H1 (cell line): ENCODE measurements around the gene MFSD2B.

ENCODE experiments used
- EGR1 ChIP-seq: IDR thresholded peaks from 2 replicates; pipeline ENCODE4 v1.6.1; 2011; ENCODE audit warnings: low read depth, low read length, borderline replicate concordance
- EP300 ChIP-seq, 2 experiments: IDR thresholded peaks; 1 replicate in 1 of 2; 2 replicates in 1 of 2; pipeline ENCODE4 v1.6.1; 2011 to 2012; ENCODE audit warnings: low read depth in 2 of 2, low read length in 2 of 2, mild to moderate bottlenecking in 2 of 2, borderline replicate concordance in 1 of 2, inconsistent platforms in 1 of 2, moderate library complexity in 1 of 2
- EZH2 ChIP-seq: fragments of 200-600 bp; sonication (generic); IDR thresholded peaks from 2 replicates; pipeline ENCODE4 v1.7.1; 2012; ENCODE audit warnings: low read depth, mild to moderate bottlenecking, moderate library complexity, low read length, inconsistent platforms; ENCODE audit not compliant: severe bottlenecking
- FOSL1 ChIP-seq: IDR thresholded peaks from 2 replicates; pipeline ENCODE4 v1.6.1; 2011; ENCODE audit warnings: mild to moderate bottlenecking, low read depth, low read length, moderate library complexity; ENCODE audit not compliant: insufficient read depth
- HDAC6 ChIP-seq: IDR thresholded peaks from one replicate; pipeline ENCODE4 v1.7.1; 2012; ENCODE audit warnings: low read depth, mild to moderate bottlenecking, inconsistent platforms, low read length, moderate library complexity
- JUND ChIP-seq: IDR thresholded peaks from 2 replicates; pipeline ENCODE4 v1.6.1; 2011; ENCODE audit warnings: mild to moderate bottlenecking, improper control_type of control experiment, low read length
- MAFK ChIP-seq: IDR thresholded peaks from 2 replicates; pipeline ENCODE4 v1.6.1; 2012; ENCODE audit warnings: low read depth, mild to moderate bottlenecking, improper control_type of control experiment, low read length
- NRF1 ChIP-seq: IDR thresholded peaks from 2 replicates; pipeline ENCODE4 v1.6.1; 2011; ENCODE audit warnings: mild to moderate bottlenecking, low read depth, low read length, improper control_type of control experiment
- POLR2AphosphoS5 ChIP-seq: IDR thresholded peaks from 2 replicates; pipeline ENCODE4 v1.6.1; 2011; ENCODE audit warnings: low read depth, low read length
- SIN3A ChIP-seq, 2 experiments: IDR thresholded peaks in 1 of 2; conservative IDR thresholded peaks in 1 of 2; 2 replicates each; pipeline ENCODE4 v1.6.1; 2011 to 2012; ENCODE audit warnings: low read length in 2 of 2, improper control_type of control experiment in 1 of 2, low read depth in 1 of 2, mild to moderate bottlenecking in 1 of 2
- TF ChIP-seq, protein P1 (sequence below), 3 experiments: IDR thresholded peaks; 1 replicate in 2 of 3; 2 replicates in 1 of 3; pipeline versions ENCODE4 v1.5.1 to v1.6.1; 2011; ENCODE audit warnings: low read length in 3 of 3, mild to moderate bottlenecking in 3 of 3, inconsistent platforms in 2 of 3, low read depth in 1 of 3, moderate library complexity in 1 of 3; ENCODE audit not compliant: insufficient read depth in 1 of 3; ENCODE audit errors: control extremely low read depth in 1 of 3
- TF ChIP-seq, protein P2 (sequence below): IDR thresholded peaks from 2 replicates; pipeline ENCODE4 v1.6.1; 2012; ENCODE audit warnings: inconsistent platforms

DNA sequence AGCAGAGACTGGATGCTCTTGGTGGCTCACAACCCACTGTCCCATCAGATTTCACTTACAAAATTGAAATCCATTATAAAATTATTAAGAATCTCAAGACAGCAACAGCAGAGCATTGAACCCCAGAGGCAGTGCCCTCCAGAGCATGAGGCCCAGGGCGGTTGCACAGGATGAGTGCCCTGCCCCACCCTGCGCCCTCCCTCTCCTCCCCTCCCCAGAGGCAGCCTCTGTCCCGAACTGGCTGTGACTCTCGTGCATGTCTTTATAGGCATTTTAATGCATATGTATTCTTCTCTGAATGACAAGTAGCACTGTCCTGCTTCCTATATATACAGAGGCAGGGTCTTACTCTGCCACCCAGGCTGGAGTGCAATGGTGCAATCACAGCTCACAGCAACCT lies 10.4 kb downstream of the MFSD2B start:
- TF ChIP-seq SIN3A (conservative IDR thresholded peaks at IDR 0.05 in 1 of 2, IDR thresholded peaks at IDR 0.05 in 1 of 2; ENCODE audit: low read depth in 1 of 2, low read length in 2 of 2): no peak
- TF ChIP-seq, protein P1, sequence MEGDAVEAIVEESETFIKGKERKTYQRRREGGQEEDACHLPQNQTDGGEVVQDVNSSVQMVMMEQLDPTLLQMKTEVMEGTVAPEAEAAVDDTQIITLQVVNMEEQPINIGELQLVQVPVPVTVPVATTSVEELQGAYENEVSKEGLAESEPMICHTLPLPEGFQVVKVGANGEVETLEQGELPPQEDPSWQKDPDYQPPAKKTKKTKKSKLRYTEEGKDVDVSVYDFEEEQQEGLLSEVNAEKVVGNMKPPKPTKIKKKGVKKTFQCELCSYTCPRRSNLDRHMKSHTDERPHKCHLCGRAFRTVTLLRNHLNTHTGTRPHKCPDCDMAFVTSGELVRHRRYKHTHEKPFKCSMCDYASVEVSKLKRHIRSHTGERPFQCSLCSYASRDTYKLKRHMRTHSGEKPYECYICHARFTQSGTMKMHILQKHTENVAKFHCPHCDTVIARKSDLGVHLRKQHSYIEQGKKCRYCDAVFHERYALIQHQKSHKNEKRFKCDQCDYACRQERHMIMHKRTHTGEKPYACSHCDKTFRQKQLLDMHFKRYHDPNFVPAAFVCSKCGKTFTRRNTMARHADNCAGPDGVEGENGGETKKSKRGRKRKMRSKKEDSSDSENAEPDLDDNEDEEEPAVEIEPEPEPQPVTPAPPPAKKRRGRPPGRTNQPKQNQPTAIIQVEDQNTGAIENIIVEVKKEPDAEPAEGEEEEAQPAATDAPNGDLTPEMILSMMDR (IDR thresholded peaks at IDR 0.05; ENCODE audit: control extremely low read depth in 1 of 3, insufficient read depth in 1 of 3, low read depth in 1 of 3, low read length in 3 of 3): no peak
- no peak for TF ChIP-seq NRF1
- TF ChIP-seq EZH2: no peak
- no peak for TF ChIP-seq POLR2AphosphoS5
- TF ChIP-seq, protein P2, sequence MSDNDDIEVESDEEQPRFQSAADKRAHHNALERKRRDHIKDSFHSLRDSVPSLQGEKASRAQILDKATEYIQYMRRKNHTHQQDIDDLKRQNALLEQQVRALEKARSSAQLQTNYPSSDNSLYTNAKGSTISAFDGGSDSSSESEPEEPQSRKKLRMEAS: no peak
- TF ChIP-seq MAFK: no peak
- TF ChIP-seq HDAC6: no peak
- no peak for TF ChIP-seq EP300 (IDR thresholded peaks at IDR 0.05; ENCODE audit: borderline replicate concordance in 1 of 2, low read depth in 2 of 2, low read length in 2 of 2)
- no peak for TF ChIP-seq FOSL1
- TF ChIP-seq EGR1: no peak
- TF ChIP-seq JUND: no peak
